GM12878 (cell line): ENCODE measurements around the gene SMURF1. TPM values are rescaled to one million over a fixed set of nuclear protein-coding genes. Genes with fewer than 3 reads are reported as not detected.

Source experiments
- ATAC-seq: fragments of 200-7000 bp; cut with Tn5 transposase; 3 replicates; pipeline ENCODE4 v1.9.1; 2020; ENCODE audit warnings: mild to moderate bottlenecking, moderate library complexity
- BruUV-seq: library from RNA; stranded (reverse); fragments of 400-500 nt; replicated peaks from 2 replicates; lab custom pipeline; 2021; lab: Mats Ljungman, UMichigan
- CTCF ChIA-PET: fragments of 300-600 bp; sonication (Branson Sonifier 250); formaldehyde crosslinking; extraction: SDS; loops from one replicate; lab custom pipeline; 2021; ENCODE audit warnings: inconsistent platforms; lab: Yijun Ruan, JAX
- POLR2A ChIA-PET: fragments of 350-600 bp; formaldehyde crosslinking; extraction: SDS; loops from one replicate; lab custom pipeline; 2021; ENCODE audit warnings: inconsistent platforms; lab: Charles Lee
- RAD21 ChIA-PET: fragments of 300-600 bp; sonication (Branson Sonifier 250); formaldehyde crosslinking; loops from one replicate; lab custom pipeline; 2023; ENCODE audit warnings: antibody characterized with exemption; ENCODE audit not compliant: unreplicated experiment; lab: Charles Lee
- SMC1A ChIA-PET: fragments of 300-600 bp; sonication (Branson Sonifier 250); formaldehyde crosslinking; loops from one replicate; lab custom pipeline; 2023; ENCODE audit not compliant: unreplicated experiment, uncharacterized antibody; lab: Charles Lee
- DNase-seq: peaks from one replicate; pipeline ENCODE4 v3.0.0-alpha.2; 2011; ENCODE audit warnings: low read depth, low spot score
- FAIRE-seq: peaks from 3 replicates; lab custom pipeline; 2011; peaks lifted over from hg19 to GRCh38; lab: Jason Lieb, UNC
- H2AFZ ChIP-seq: 2 replicates; pipeline ENCODE4 v1.6.0; 2011; ENCODE audit warnings: low read depth, low read length, control low read depth; ENCODE audit not compliant: control insufficient read depth
- H3K27ac ChIP-seq: 2 replicates; pipeline ENCODE4 v1.5.1; 2011; ENCODE audit warnings: control low read depth; ENCODE audit not compliant: control insufficient read depth, insufficient read depth
- H3K27me3 ChIP-seq, 2 experiments: replicated peaks in 1 of 2; 2 replicates each; pipeline versions ENCODE4 v1.6.0 to v1.6.1; 2011; ENCODE audit warnings: low read length in 1 of 2; ENCODE audit not compliant: control insufficient read depth in 2 of 2, insufficient read depth in 2 of 2
- H3K36me3 ChIP-seq, 2 experiments: 2 replicates each; pipeline ENCODE4 v1.5.1; 2011; ENCODE audit warnings: low read length in 1 of 2; ENCODE audit not compliant: control insufficient read depth in 2 of 2, insufficient read depth in 2 of 2
- H3K4me1 ChIP-seq: 2 replicates; pipeline ENCODE4 v1.6.1; 2011; ENCODE audit warnings: mild to moderate bottlenecking, low read length, moderate library complexity, mixed read lengths; ENCODE audit not compliant: control insufficient read depth, insufficient read depth
- H3K4me2 ChIP-seq: 2 replicates; pipeline ENCODE4 v1.6.0; 2011; ENCODE audit warnings: control low read depth; ENCODE audit not compliant: control insufficient read depth, insufficient read depth
- H3K4me3 ChIP-seq: fragments of 200-600 bp; sonication (generic); 2 replicates; pipeline ENCODE4 v1.5.1; 2016
- H3K79me2 ChIP-seq: 2 replicates; pipeline ENCODE4 v1.6.0; 2011; ENCODE audit warnings: low read length; ENCODE audit not compliant: control insufficient read depth, insufficient read depth
- H3K9ac ChIP-seq: 2 replicates; pipeline ENCODE4 v1.8.0; 2011; ENCODE audit warnings: low read length, control low read depth, mixed read lengths; ENCODE audit not compliant: control insufficient read depth, insufficient read depth
- H3K9me3 ChIP-seq: replicated peaks from 3 replicates; pipeline ENCODE4 v1.5.1; 2011; ENCODE audit warnings: mild to moderate bottlenecking, low read length; ENCODE audit not compliant: control insufficient read depth, insufficient read depth
- H4K20me1 ChIP-seq: 2 replicates; pipeline ENCODE4 v1.6.0; 2011; ENCODE audit not compliant: control insufficient read depth, insufficient read depth
- CTCF ChIP-seq, 3 experiments: IDR thresholded peaks in 2 of 3; conservative IDR thresholded peaks in 1 of 3; 2 replicates each; pipeline ENCODE4 v1.5.1; 2011; ENCODE audit warnings: low read depth in 3 of 3, low read length in 3 of 3, mild to moderate bottlenecking in 3 of 3, control low read depth in 2 of 3, moderate library complexity in 2 of 3, inconsistent platforms in 1 of 3, mixed read lengths in 1 of 3; ENCODE audit not compliant: control insufficient read depth in 2 of 3, insufficient read depth in 1 of 3; ENCODE audit errors: extremely low read depth in 1 of 3
- FOXM1 ChIP-seq: IDR thresholded peaks from 2 replicates; pipeline ENCODE4 v1.6.1; 2012; ENCODE audit warnings: low read depth, mild to moderate bottlenecking, inconsistent platforms, low read length, moderate library complexity
- KAT2A ChIP-seq: conservative IDR thresholded peaks from 2 replicates; pipeline ENCODE4 v1.6.1; 2011; ENCODE audit warnings: low read depth, low read length; ENCODE audit not compliant: control insufficient read depth
- KLF5 ChIP-seq: fragments of 450-650 bp; IDR thresholded peaks from 2 replicates; pipeline ENCODE4 v1.6.1; 2014; ENCODE audit warnings: mild to moderate bottlenecking; ENCODE audit not compliant: partially characterized antibody
- RAD21 ChIP-seq: IDR thresholded peaks from 2 replicates; pipeline ENCODE4 v1.6.1; 2011; ENCODE audit warnings: mild to moderate bottlenecking, low read depth, low read length, moderate library complexity; ENCODE audit not compliant: insufficient read depth
- RELB ChIP-seq: fragments of 450-650 bp; IDR thresholded peaks from 2 replicates; pipeline ENCODE4 v1.6.1; 2017; ENCODE audit warnings: low read depth, mild to moderate bottlenecking, moderate library complexity
- ZSCAN29 ChIP-seq: fragments of 450-650 bp; IDR thresholded peaks from 2 replicates; pipeline ENCODE4 v1.6.1; 2017; ENCODE audit warnings: mild to moderate bottlenecking, moderate library complexity
- ZZZ3 ChIP-seq: IDR thresholded peaks from 2 replicates; pipeline ENCODE4 v1.6.1; 2011; ENCODE audit warnings: low read depth; ENCODE audit not compliant: control insufficient read depth, insufficient read length
- whole genome bisulfite sequencing: methylation state at CpG from one replicate; pipeline ENCODE4 v1.1.6; 2016; ENCODE audit warnings: low lambda C conversion rate; ENCODE audit not compliant: insufficient replicate concordance, insufficient coverage; ENCODE audit errors: missing lambda C conversion rate; 5-methylcytosine and 5-hydroxymethylcytosine counted together
- in situ Hi-C: fragments of 300-500 bp; cut with MboI; formaldehyde crosslinking; loops from 9 replicates; pipeline ENCODE4 v1.14.3; 2018; ENCODE audit warnings: mixed read lengths
- intact Hi-C: fragments of 100-400 bp; cut with micrococcal nuclease; formaldehyde crosslinking; loops from one replicate; pipeline ENCODE4 v1.14.2; 2022; ENCODE audit not compliant: unreplicated experiment
- polyA plus RNA-seq, 11 experiments: library from polyadenylated mRNA; depleted of rRNA in 4 of 11; unstranded in 6 of 11; stranded (reverse) in 5 of 11; fragments of >200 nt; fragmentation: Nextera tagmentation in 4 of 11; fragmentation: Illumina TruSeq in 1 of 11; extraction: Ambion mirVana in 4 of 11; extraction: Trizol in 1 of 11; gene quantifications; 1 replicate in 1 of 11; 2 replicates in 10 of 11; pipeline versions ENCODE4 v1.2.1 to v1.2.3, GENCODE V29; 2011 to 2016; ENCODE audit warnings: inconsistent platforms in 2 of 11, missing spikeins in 2 of 11, low read depth in 1 of 11
- total RNA-seq, 4 experiments: library from RNA; depleted of rRNA in 3 of 4; stranded (reverse); fragments of >200 nt in 3 of 4; fragmentation: Illumina TruSeq in 1 of 4; extraction: Trizol in 1 of 4; gene quantifications; 2 replicates each; pipeline versions ENCODE4 v1.2.1 to v1.2.3, GENCODE V29; 2013 to 2021
- TF ChIP-seq, protein P1 (sequence below): IDR thresholded peaks from 2 replicates; pipeline ENCODE4 v1.6.1; 2012; ENCODE audit warnings: mild to moderate bottlenecking, low read depth, low read length
- TF ChIP-seq, protein P2 (sequence below): IDR thresholded peaks from 2 replicates; pipeline ENCODE4 v1.6.1; 2012; ENCODE audit warnings: low read depth, low read length, improper control_type of control experiment

The SMURF1 gene
- total and polyA plus RNA-seq, 10 of the 15 experiments (the other 5 are each of a cell fraction or from before 2014, with no cell fraction given) = 0.76 to 14.0 (median 7.9) TPM

DNA sequence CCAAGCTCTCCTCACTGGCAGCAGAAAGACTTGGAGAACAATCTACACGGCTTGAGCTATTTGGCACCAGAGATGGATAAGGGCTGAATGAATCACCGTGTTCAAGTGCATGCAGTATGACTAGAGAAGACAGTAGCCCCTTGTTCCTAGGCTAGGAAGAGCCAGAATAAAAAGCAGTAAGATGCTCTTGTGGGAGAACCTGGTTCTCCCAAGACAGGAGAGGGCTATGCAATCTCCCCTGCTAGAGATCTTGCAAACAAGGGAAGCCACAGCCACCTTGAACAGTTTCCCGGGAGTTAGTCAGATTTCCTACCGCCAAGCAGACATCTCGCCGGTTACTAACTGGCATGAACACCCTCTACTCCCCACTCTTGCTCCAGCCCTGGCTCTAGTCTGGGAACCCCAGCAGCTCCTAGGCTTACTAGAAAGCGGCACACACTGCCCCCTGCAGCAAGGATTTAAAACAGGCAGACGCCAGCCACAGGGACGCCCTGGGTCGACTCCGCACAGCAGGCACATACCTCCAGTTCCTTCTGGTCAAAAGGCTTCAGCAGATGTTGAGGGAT is 107.3 kb downstream of the SMURF1 start:
- H3K9ac ChIP-seq = no peak overlapping the region
- TF ChIP-seq RELB (no peak), ZZZ3 (no peak), KLF5 (no peak), CTCF (IDR thresholded peaks at IDR 0.05 in 2 of 3, conservative IDR thresholded peaks at IDR 0.05 in 1 of 3; ENCODE audit: control insufficient read depth in 2 of 3, extremely low read depth in 1 of 3, insufficient read depth in 1 of 3, low read depth in 3 of 3, low read length in 3 of 3) (peak in 2 of 3 experiments; percentile 12 to 24; a peak in 1 of 6 replicates), ZSCAN29 (no peak), RAD21 (0 out of 2 replicates have a peak, but pooled peaks have one; percentile 8), KAT2A (no peak), FOXM1 (no peak)
- TF ChIP-seq, protein P1, sequence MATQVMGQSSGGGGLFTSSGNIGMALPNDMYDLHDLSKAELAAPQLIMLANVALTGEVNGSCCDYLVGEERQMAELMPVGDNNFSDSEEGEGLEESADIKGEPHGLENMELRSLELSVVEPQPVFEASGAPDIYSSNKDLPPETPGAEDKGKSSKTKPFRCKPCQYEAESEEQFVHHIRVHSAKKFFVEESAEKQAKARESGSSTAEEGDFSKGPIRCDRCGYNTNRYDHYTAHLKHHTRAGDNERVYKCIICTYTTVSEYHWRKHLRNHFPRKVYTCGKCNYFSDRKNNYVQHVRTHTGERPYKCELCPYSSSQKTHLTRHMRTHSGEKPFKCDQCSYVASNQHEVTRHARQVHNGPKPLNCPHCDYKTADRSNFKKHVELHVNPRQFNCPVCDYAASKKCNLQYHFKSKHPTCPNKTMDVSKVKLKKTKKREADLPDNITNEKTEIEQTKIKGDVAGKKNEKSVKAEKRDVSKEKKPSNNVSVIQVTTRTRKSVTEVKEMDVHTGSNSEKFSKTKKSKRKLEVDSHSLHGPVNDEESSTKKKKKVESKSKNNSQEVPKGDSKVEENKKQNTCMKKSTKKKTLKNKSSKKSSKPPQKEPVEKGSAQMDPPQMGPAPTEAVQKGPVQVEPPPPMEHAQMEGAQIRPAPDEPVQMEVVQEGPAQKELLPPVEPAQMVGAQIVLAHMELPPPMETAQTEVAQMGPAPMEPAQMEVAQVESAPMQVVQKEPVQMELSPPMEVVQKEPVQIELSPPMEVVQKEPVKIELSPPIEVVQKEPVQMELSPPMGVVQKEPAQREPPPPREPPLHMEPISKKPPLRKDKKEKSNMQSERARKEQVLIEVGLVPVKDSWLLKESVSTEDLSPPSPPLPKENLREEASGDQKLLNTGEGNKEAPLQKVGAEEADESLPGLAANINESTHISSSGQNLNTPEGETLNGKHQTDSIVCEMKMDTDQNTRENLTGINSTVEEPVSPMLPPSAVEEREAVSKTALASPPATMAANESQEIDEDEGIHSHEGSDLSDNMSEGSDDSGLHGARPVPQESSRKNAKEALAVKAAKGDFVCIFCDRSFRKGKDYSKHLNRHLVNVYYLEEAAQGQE = no peak
- TF ChIP-seq, protein P2, sequence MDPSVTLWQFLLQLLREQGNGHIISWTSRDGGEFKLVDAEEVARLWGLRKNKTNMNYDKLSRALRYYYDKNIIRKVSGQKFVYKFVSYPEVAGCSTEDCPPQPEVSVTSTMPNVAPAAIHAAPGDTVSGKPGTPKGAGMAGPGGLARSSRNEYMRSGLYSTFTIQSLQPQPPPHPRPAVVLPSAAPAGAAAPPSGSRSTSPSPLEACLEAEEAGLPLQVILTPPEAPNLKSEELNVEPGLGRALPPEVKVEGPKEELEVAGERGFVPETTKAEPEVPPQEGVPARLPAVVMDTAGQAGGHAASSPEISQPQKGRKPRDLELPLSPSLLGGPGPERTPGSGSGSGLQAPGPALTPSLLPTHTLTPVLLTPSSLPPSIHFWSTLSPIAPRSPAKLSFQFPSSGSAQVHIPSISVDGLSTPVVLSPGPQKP = no peak

More for the DNA sequence above, 107.3 kb downstream of the SMURF1 start:
- intact Hi-C loops = no loop called here
- BruUV-seq = no TSS peak
- Histone ChIP-seq H3K27me3 (no peaks in the 10 kb centered on the region), H3K79me2 (no peaks in the 10 kb centered on the region), H3K9me3 (no peaks in the 10 kb centered on the region), H3K4me3 (no peak overlapping the region), H2AFZ (no peak overlapping the region), H3K4me1 (no peaks in the 10 kb centered on the region; the same call in 1 of the 2 replicates), H3K27ac (no peak overlapping the region), H3K36me3 (peaks cover 28 to 37% of the 10 kb centered on the region in 2 experiments), H4K20me1 (no peaks in the 10 kb centered on the region), H3K4me2 (no peak overlapping the region)
- ChIA-PET CTCF (interaction anchor here (0.5 to 1.9 kb wide), 3 partner anchors 58 to 275 kb away, joined by 3 to 6 read pairs (median 3); no protein-coding TSS in a partner anchor), POLR2A (interaction anchor here (0.5 to 0.6 kb wide), 2 partner anchors 85 to 1461 kb away, joined by 4 to 5 read pairs; no protein-coding TSS in a partner anchor), SMC1A (interaction anchor here (1.2 kb wide), 1 partner anchor 428 kb away, joined by 3 read pairs; no protein-coding TSS in a partner anchor), RAD21 (interaction anchor here (0.5 to 1.2 kb wide), 3 partner anchors 160 to 277 kb away, joined by 3 to 5 read pairs (median 3); no protein-coding TSS in a partner anchor)
- 0 out of 3 replicates have a peak, but pooled peaks have one; percentile 23 for ATAC-seq
- in situ Hi-C loops = no loop called here
- peak; percentile 38 for FAIRE-seq
- WGBS = 85% methylated on average over 11 of the region's 11 CpGs
- DNase-seq = no peak
